Measurements from ENCODE around the gene RPL3.

RPL3 gene

DNA sequence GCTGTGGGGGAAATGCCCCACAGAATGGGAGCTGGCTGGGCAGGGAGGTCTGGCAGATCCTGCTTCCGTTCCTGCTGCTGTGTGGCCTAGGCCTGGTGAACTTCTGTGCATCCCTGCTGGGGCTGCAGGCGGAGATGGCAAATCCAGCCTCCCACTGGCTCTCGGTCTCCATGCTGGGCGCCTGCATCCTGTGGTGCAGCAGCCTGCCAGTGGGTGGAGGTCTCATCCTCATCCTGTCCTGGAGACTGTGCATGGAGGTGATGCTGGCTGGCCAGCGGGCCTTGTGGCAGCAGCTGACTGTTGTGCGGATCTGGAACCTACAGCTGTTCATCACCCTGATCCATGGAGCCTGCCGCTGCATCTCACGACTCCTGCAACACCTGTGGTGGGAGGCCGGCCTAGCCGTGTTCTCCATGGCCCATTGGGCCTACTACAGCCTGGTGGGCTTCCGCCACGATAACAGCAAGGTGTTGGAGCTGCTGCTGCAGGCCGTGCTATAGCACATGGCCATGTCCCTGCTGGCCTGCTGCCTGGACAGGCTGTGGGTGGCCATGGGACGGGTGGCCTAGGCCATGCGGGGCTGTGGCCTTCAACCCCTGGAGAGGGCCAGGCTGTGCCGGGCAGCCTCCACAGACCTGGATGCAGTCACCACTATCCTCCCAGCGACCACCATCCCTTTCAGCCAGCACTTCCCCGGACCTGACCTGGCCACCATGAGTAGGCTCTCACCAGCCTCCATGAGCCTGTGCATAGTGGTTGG is 8.8 kb upstream of the RPL3 start:
- no peak for TF ChIP-seq POLR2AphosphoS5 (IDR thresholded peaks at IDR 0.05; ENCODE audit: low read depth, low read length)
- no peak for TF ChIP-seq TAF1 (IDR thresholded peaks at IDR 0.05; ENCODE audit: borderline replicate concordance, insufficient read depth, low read length)
- TF ChIP-seq SIN3A (IDR thresholded peaks at IDR 0.05; ENCODE audit: borderline replicate concordance, insufficient read depth, low read length) = no peak
- TF ChIP-seq, protein P1, sequence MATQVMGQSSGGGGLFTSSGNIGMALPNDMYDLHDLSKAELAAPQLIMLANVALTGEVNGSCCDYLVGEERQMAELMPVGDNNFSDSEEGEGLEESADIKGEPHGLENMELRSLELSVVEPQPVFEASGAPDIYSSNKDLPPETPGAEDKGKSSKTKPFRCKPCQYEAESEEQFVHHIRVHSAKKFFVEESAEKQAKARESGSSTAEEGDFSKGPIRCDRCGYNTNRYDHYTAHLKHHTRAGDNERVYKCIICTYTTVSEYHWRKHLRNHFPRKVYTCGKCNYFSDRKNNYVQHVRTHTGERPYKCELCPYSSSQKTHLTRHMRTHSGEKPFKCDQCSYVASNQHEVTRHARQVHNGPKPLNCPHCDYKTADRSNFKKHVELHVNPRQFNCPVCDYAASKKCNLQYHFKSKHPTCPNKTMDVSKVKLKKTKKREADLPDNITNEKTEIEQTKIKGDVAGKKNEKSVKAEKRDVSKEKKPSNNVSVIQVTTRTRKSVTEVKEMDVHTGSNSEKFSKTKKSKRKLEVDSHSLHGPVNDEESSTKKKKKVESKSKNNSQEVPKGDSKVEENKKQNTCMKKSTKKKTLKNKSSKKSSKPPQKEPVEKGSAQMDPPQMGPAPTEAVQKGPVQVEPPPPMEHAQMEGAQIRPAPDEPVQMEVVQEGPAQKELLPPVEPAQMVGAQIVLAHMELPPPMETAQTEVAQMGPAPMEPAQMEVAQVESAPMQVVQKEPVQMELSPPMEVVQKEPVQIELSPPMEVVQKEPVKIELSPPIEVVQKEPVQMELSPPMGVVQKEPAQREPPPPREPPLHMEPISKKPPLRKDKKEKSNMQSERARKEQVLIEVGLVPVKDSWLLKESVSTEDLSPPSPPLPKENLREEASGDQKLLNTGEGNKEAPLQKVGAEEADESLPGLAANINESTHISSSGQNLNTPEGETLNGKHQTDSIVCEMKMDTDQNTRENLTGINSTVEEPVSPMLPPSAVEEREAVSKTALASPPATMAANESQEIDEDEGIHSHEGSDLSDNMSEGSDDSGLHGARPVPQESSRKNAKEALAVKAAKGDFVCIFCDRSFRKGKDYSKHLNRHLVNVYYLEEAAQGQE (IDR thresholded peaks at IDR 0.05; ENCODE audit: insufficient read depth in 1 of 2, low read depth in 2 of 2, low read length in 2 of 2) = no peak
- no peak for TF ChIP-seq FOXP2 (optimal IDR thresholded peaks at IDR 0.05; ENCODE audit: borderline replicate concordance, extremely low read depth, extremely low read length, insufficient read depth)

DNA sequence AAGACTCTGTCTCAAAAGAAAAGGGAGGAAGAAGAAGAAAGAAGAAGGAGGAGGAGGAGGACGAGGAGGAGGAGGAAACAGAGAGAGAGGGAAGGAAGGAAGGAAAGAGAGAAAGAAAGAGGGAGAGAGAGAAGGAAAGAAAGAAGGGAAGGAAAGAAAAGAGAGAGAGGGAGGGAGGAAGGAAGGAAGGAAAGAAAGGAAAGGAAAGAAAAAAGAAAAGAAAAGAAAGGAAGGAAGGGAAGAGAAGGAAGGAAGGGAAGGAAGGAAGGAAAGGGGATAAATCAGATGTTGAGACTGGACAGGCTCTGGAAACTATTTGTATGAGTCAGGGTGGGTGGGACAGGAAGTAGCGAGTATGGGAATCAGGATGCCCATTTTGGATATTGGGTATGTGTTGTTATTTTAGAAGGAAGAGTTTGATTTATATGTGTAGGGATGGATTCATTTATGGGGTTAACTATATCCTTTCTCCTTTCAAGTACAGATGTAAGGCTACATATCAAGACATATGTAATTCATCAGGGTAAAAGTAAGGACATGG is 6.0 kb upstream of the RPL3 start:
- TF ChIP-seq, protein P1 (IDR thresholded peaks at IDR 0.05; ENCODE audit: insufficient read depth in 1 of 2, low read depth in 2 of 2, low read length in 2 of 2) = no peak
- TF ChIP-seq POLR2AphosphoS5 (IDR thresholded peaks at IDR 0.05; ENCODE audit: low read depth, low read length) = no peak
- TF ChIP-seq TAF1 (IDR thresholded peaks at IDR 0.05; ENCODE audit: borderline replicate concordance, insufficient read depth, low read length) = no peak
- no peak for TF ChIP-seq SIN3A (IDR thresholded peaks at IDR 0.05; ENCODE audit: borderline replicate concordance, insufficient read depth, low read length)
- no peak for TF ChIP-seq FOXP2 (optimal IDR thresholded peaks at IDR 0.05; ENCODE audit: borderline replicate concordance, extremely low read depth, extremely low read length, insufficient read depth)

DNA sequence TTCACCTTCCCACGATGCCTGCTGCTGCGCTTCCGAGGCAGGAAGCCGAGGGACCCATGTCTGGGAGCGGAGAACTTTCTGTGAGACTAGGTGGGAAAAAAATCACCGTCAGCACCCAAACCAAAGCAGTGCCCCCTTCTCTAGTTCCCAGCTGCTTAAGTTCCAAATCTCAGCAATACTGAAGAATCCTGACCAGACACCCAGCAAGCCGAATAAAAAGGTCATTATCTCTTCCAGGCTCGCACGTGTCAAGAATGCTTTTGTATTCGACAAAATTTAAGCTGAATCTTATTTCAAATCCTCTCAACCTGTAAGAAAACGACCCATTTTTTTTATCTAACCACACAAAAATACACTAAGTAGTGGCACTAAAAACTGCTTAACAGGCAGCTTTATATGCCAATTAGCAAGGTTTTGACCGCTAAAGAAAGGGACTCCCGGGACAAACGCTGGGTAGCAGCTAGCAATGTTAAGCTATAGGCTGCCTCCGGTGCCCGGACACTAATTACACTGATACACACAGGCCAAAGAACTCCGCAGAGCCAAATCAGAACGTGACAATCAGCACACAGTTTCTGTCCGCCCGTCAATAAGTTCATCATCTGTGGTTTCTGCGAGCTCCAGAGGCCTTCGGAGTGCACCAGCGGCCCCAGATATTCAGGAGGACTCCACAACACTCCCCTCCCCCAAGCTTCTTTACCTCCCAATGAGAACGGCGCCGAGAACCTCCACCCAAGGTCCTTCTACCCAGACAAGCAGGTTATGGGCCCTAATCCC is 728 bp downstream of the RPL3 start:
- TF ChIP-seq SIN3A (IDR thresholded peaks at IDR 0.05; ENCODE audit: borderline replicate concordance, insufficient read depth, low read length) (no peak), TAF1 (IDR thresholded peaks at IDR 0.05; ENCODE audit: borderline replicate concordance, insufficient read depth, low read length) (no peak), FOXP2 (optimal IDR thresholded peaks at IDR 0.05; ENCODE audit: borderline replicate concordance, extremely low read depth, extremely low read length, insufficient read depth) (no peak), POLR2AphosphoS5 (IDR thresholded peaks at IDR 0.05; ENCODE audit: low read depth, low read length) (no peak)
- TF ChIP-seq, protein P1 (IDR thresholded peaks at IDR 0.05; ENCODE audit: insufficient read depth in 1 of 2, low read depth in 2 of 2, low read length in 2 of 2) = no peak

DNA sequence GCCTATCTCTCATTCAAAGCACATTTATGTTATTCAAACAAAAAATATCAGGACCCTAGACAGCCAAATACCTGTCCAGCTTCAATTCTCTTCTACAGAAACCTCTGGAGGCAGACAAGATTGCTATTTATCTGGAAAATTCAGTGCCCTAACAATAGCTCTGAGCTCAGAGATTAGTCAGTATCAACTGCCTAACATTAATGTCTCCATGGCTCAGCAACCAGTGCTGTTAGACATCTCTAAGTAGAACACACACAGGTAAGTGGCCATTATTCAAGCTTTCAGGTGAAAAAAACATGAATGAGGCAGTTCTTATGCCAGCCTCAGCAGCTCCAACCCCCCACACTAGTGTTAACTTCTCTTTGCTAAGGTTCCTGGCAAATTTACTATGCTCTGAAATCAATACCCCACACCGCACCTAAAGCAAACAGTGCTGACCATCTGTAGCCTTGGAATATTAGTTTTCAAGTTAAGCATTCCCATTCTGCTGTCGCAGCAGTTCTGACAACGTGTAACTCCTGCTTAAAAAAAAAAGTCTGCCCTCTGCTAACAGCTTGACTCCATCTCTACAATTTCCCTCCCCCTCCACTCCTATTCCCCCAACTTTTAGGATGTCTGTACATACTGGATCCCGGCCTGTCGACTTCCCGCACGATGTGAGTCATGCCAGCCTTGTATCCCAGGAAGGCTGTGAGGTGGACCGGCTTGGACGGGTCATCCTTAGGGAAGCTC is 1.5 kb downstream of the RPL3 start:
- TF ChIP-seq POLR2AphosphoS5 (IDR thresholded peaks at IDR 0.05; ENCODE audit: low read depth, low read length) = no peak; the same call in none of the 2 replicates
- TF ChIP-seq, protein P1 (IDR thresholded peaks at IDR 0.05; ENCODE audit: insufficient read depth in 1 of 2, low read depth in 2 of 2, low read length in 2 of 2) = no peak
- no peak for TF ChIP-seq TAF1 (IDR thresholded peaks at IDR 0.05; ENCODE audit: borderline replicate concordance, insufficient read depth, low read length)
- TF ChIP-seq FOXP2 (optimal IDR thresholded peaks at IDR 0.05; ENCODE audit: borderline replicate concordance, extremely low read depth, extremely low read length, insufficient read depth) = no peak
- TF ChIP-seq SIN3A (IDR thresholded peaks at IDR 0.05; ENCODE audit: borderline replicate concordance, insufficient read depth, low read length) = no peak
